Measurements from ENCODE around the gene LANCL2.

DNA sequence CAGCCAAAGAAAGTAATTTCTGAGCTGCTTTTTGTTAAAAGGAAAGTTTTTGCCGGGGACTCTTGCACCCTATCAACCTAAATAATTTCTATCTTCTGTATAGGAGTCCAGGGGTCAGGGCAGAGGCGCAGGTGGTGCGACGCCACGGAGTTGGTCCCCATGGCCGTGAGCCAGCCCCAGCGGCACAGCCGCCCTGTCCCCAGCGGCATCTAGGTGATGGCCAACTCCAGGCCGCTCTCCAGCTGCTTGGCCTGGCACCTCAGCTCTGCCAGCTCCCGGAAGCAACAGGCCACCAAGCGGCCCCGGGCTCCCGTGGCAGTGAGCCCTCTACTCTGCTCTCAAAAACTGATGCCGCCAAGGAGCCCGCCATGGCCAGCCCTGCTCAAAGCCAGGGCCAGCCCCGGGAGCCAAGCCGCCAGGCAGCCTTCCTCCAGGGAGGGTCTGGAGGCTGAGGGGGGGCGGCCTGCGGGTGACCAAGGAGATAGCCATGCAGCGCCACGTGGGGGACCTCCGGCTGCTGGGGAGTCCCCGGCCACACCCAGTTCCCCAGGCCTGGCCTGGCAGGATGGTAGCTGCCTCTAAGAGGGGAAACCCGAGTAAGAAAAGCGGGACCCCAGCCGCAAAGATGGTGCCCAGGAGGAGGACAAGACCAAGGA is 22.8 kb upstream of the LANCL2 start:
- TF ChIP-seq POLR2A (IDR thresholded peaks at IDR 0.05) (no peak), CTCF (IDR thresholded peaks at IDR 0.05) (no peak)
